ENCODE results near the gene ADAM20.
A peak's percentile ranks its signal among the peaks of the same experiment; 100 is the strongest.
"Not testable (repeated sequence)": the region's sequence is repeated elsewhere in the genome, so short reads cannot be mapped to it uniquely, and the experiment has no call there.

ADAM20 gene

GRCh38 chr14:70534904-70535303 lies at the start of gene ADAM20:
TSS of gene ADAM20 (minus strand) at chr14:70535004. CDS start at chr14:70524757, 10,247 bp downstream.
- no peak for DNase-seq

GRCh38 chr14:70576891-70577290 lies 42.1 kb upstream of the ADAM20 start:
- no peak for DNase-seq

GRCh38 chr14:70573050-70573449 lies 38.2 kb upstream of the ADAM20 start:
- DNase-seq: no peak

- DNase-seq: no peak
Observed at GRCh38 chr14:70571139-70571538, 36.3 kb upstream of the ADAM20 start.

GRCh38 chr14:70567791-70568190 lies 33.0 kb upstream of the ADAM20 start:
- peak; percentile 77 for DNase-seq

GRCh38 chr14:70563869-70564268 lies 29.1 kb upstream of the ADAM20 start:
- no peak for DNase-seq

GRCh38 chr14:70563417-70563816 lies 28.6 kb upstream of the ADAM20 start:
- no peak for DNase-seq

GRCh38 chr14:70558356-70558755 lies 23.6 kb upstream of the ADAM20 start:
- no peak for DNase-seq

- no peak for DNase-seq
Observed at GRCh38 chr14:70555890-70556289, 21.1 kb upstream of the ADAM20 start.

- DNase-seq: no peak
Observed at GRCh38 chr14:70538087-70538486, 3.3 kb upstream of the ADAM20 start.

- DNase-seq: no peak
Observed at GRCh38 chr14:70536830-70537229, 2.0 kb upstream of the ADAM20 start.

GRCh38 chr14:70530417-70530816 lies 4.4 kb downstream of the ADAM20 start:
- no peak for DNase-seq

GRCh38 chr14:70527501-70528105 lies 7.2 kb downstream of the ADAM20 start:
- peak; percentile 98 for DNase-seq

- peak; percentile 20 for DNase-seq
Observed at GRCh38 chr14:70525691-70526090, 9.1 kb downstream of the ADAM20 start.

GRCh38 chr14:70515811-70516210 lies 19.0 kb downstream of the ADAM20 start:
- no peak for DNase-seq

GRCh38 chr14:70514168-70515069 lies 20.4 kb downstream of the ADAM20 start:
- no peak for DNase-seq

- DNase-seq: no peak
Observed at GRCh38 chr14:70498191-70498590, 36.6 kb downstream of the ADAM20 start.

GRCh38 chr14:70489579-70490200 lies 45.1 kb downstream of the ADAM20 start:
- no peak for DNase-seq

GRCh38 chr14:70477356-70478105 lies 57.3 kb downstream of the ADAM20 start:
- DNase-seq: not testable (repeated sequence)

GRCh38 chr14:70475459-70475858 lies 59.3 kb downstream of the ADAM20 start:
- DNase-seq: not testable (repeated sequence)

GRCh38 chr14:70473825-70474224 lies 61.0 kb downstream of the ADAM20 start:
- DNase-seq: no peak
